HepG2 (cell line): ENCODE measurements around the gene FAM20A. TPM values are rescaled to one million over a fixed set of nuclear protein-coding genes. Genes with fewer than 3 reads are reported as not detected.

Experiments
- ATAC-seq: fragments of 200-7000 bp; cut with Tn5 transposase; 3 replicates; pipeline ENCODE4 v1.9.1; 2020; ENCODE audit warnings: mild to moderate bottlenecking, moderate library complexity
- BruUV-seq: library from RNA; stranded (reverse); fragments of 400-500 nt; replicated peaks from 2 replicates; lab custom pipeline; 2021; lab: Mats Ljungman, UMichigan
- CTCF ChIA-PET: fragments of 300-600 bp; formaldehyde crosslinking; extraction: SDS; loops from one replicate; lab custom pipeline; 2021; ENCODE audit warnings: low total read pairs, inconsistent platforms, low intra/inter-chr PET ratio; lab: Yijun Ruan, JAX
- POLR2A ChIA-PET: fragments of 350-600 bp; sonication (Branson Sonifier 250); formaldehyde crosslinking; loops from one replicate; lab custom pipeline; 2020; ENCODE audit warnings: antibody characterized with exemption, inconsistent platforms; lab: Yijun Ruan, JAX
- DNase-seq: peaks from one replicate; pipeline ENCODE4 v3.0.0-alpha.2; 2015; ENCODE audit warnings: low spot score
- FAIRE-seq: peaks from 3 replicates; lab custom pipeline; 2011; peaks lifted over from hg19 to GRCh38; lab: Jason Lieb, UNC
- H2AFZ ChIP-seq: one replicate; pipeline ENCODE4 v1.6.1; 2011; ENCODE audit warnings: low read length, inconsistent platforms
- H3K27ac ChIP-seq: fragments of 300-600 bp; 3 replicates; pipeline ENCODE4 v1.8.0; 2011; ENCODE audit warnings: mixed run types, mild to moderate bottlenecking, mixed read lengths, low read length, inconsistent platforms; ENCODE audit not compliant: insufficient read depth; ENCODE audit errors: extremely low read length
- H3K27me3 ChIP-seq, 2 experiments: fragments of 200-600 bp in 1 of 2; 2 replicates in 1 of 2; 3 replicates in 1 of 2; pipeline versions ENCODE4 v1.6.0 to v1.8.0; 2011; ENCODE audit warnings: low read length in 2 of 2, mild to moderate bottlenecking in 2 of 2, moderate library complexity in 2 of 2, inconsistent platforms in 1 of 2; ENCODE audit not compliant: insufficient read depth in 2 of 2, control insufficient read depth in 1 of 2
- H3K36me3 ChIP-seq, 2 experiments: fragments of 200-600 bp in 1 of 2; replicated peaks in 1 of 2; 2 replicates in 1 of 2; 3 replicates in 1 of 2; pipeline versions ENCODE4 v1.5.1 to v1.8.0; 2011; ENCODE audit warnings: low read length in 2 of 2, inconsistent platforms in 1 of 2; ENCODE audit not compliant: insufficient read depth in 2 of 2, control insufficient read depth in 1 of 2
- H3K4me1 ChIP-seq: 2 replicates; pipeline ENCODE4 v1.5.1; 2012; ENCODE audit warnings: low read length, inconsistent platforms; ENCODE audit not compliant: insufficient read depth
- H3K4me2 ChIP-seq: 2 replicates; pipeline ENCODE4 v1.6.0; 2011; ENCODE audit warnings: low read depth, low read length, inconsistent platforms
- H3K4me3 ChIP-seq, 3 experiments: fragments of 200-600 bp in 1 of 3; sonication (generic), shearing (Covaris generic) in 1 of 3; replicated peaks in 1 of 3; 2 replicates each; pipeline ENCODE4 v1.5.1; 2011 to 2016; ENCODE audit warnings: low read length in 3 of 3, inconsistent platforms in 2 of 3, low read depth in 2 of 3, mild to moderate bottlenecking in 2 of 3, control low read depth in 1 of 3, mixed read lengths in 1 of 3; ENCODE audit not compliant: insufficient read depth in 1 of 3
- H3K79me2 ChIP-seq: one replicate; pipeline ENCODE4 v1.6.1; 2011; ENCODE audit warnings: low read length, inconsistent platforms; ENCODE audit not compliant: insufficient read depth
- H3K9ac ChIP-seq: 2 replicates; pipeline ENCODE4 v1.6.0; 2011; ENCODE audit warnings: mild to moderate bottlenecking, low read depth, low read length, inconsistent platforms; ENCODE audit not compliant: insufficient read depth
- H3K9me3 ChIP-seq: 2 replicates; pipeline ENCODE4 v1.5.1; 2012; ENCODE audit warnings: mild to moderate bottlenecking, low read length
- H4K20me1 ChIP-seq: 2 replicates; pipeline ENCODE4 v1.6.0; 2011; ENCODE audit warnings: inconsistent platforms, mild to moderate bottlenecking, low read length, moderate library complexity; ENCODE audit not compliant: insufficient read depth
- CCDC6 ChIP-seq: sonication (generic); formaldehyde crosslinking; IDR thresholded peaks from 2 replicates; pipeline ENCODE4 v1.8.1; 2022; ENCODE audit warnings: mild to moderate bottlenecking, missing genetic modification reagents, moderate library complexity
- ESRRA ChIP-seq: sonication (generic); formaldehyde crosslinking; IDR thresholded peaks from 2 replicates; pipeline ENCODE4 v1.5.1; 2020; ENCODE audit warnings: mild to moderate bottlenecking, low read depth, missing genetic modification reagents
- KLF12 ChIP-seq: sonication (generic); formaldehyde crosslinking; IDR thresholded peaks from 2 replicates; pipeline ENCODE4 v1.4.0; 2020; ENCODE audit warnings: missing genetic modification reagents, borderline replicate concordance
- KLF16 ChIP-seq, 2 experiments: sonication (generic) in 1 of 2; formaldehyde crosslinking in 1 of 2; IDR thresholded peaks; 2 replicates each; pipeline versions ENCODE4 v1.6.1 to v1.8.0; 2016 to 2023; ENCODE audit warnings: missing genetic modification reagents in 2 of 2, missing compliant biosample characterization in 1 of 2
- KLF6 ChIP-seq: IDR thresholded peaks from 2 replicates; pipeline ENCODE4 v1.8.0; 2016; ENCODE audit warnings: missing biosample characterization, missing genetic modification reagents
- RCOR2 ChIP-seq: IDR thresholded peaks from 2 replicates; pipeline ENCODE4 v1.6.1; 2016; ENCODE audit warnings: missing biosample characterization, missing genetic modification reagents
- STAG1 ChIP-seq: sonication (generic); formaldehyde crosslinking; IDR thresholded peaks from 2 replicates; pipeline ENCODE4 v1.4.0; 2020; ENCODE audit warnings: missing genetic modification reagents
- TEAD3 ChIP-seq: optimal IDR thresholded peaks from 2 replicates; pipeline ENCODE3; 2016; ENCODE audit warnings: borderline replicate concordance
- THYN1 ChIP-seq: sonication (generic); formaldehyde crosslinking; IDR thresholded peaks from 2 replicates; pipeline ENCODE4 v1.8.1; 2023; ENCODE audit warnings: low read depth, mild to moderate bottlenecking, moderate library complexity, missing genetic modification reagents, borderline replicate concordance
- ZNF883 ChIP-seq: sonication (generic); formaldehyde crosslinking; IDR thresholded peaks from 2 replicates; pipeline ENCODE4 v1.5.1; 2020; ENCODE audit warnings: mild to moderate bottlenecking, missing genetic modification reagents; ENCODE audit errors: not compliant biosample characterization
- WGBS: methylation state at CpG from one replicate; pipeline ENCODE4 v1.1.6; 2017; ENCODE audit warnings: low lambda C conversion rate; 5-methylcytosine and 5-hydroxymethylcytosine counted together
- in situ Hi-C: cut with HindIII; loops from 2 replicates; pipeline ENCODE4 v1.10.0; 2017; ENCODE audit warnings: low pct_unique_long_range_greater_than_20kb; ENCODE audit not compliant: extremely low pct_ligation_motif_present
- intact Hi-C: fragments of 100-400 bp; cut with micrococcal nuclease; formaldehyde crosslinking; loops from one replicate; pipeline ENCODE4 v1.10.0; 2022; ENCODE audit not compliant: unreplicated experiment
- polyA plus RNA-seq, 8 experiments: library from polyadenylated mRNA; depleted of rRNA in 3 of 8; stranded (reverse) in 7 of 8; unstranded in 1 of 8; fragments of >200 nt; fragmentation: Illumina TruSeq in 4 of 8; extraction: Trizol in 4 of 8; gene quantifications; 2 replicates each; pipeline versions ENCODE4 v1.2.1 to v1.2.3, GENCODE V29; 2011 to 2016; ENCODE audit warnings: low read depth in 4 of 8, missing spikeins in 1 of 8, mixed read lengths in 1 of 8; ENCODE audit not compliant: insufficient read depth in 1 of 8
- total RNA-seq, 5 experiments: library from RNA; depleted of rRNA; stranded (reverse); fragments of >200 nt; fragmentation: Illumina TruSeq; extraction: Trizol; gene quantifications; 2 replicates each; pipeline ENCODE4 v1.2.3, GENCODE V29; 2016; ENCODE audit warnings: low read depth in 1 of 5
- TF ChIP-seq, protein P1 (sequence below): sonication (generic); formaldehyde crosslinking; IDR thresholded peaks from 2 replicates; pipeline ENCODE4 v1.5.0; 2020; ENCODE audit warnings: mild to moderate bottlenecking, missing genetic modification reagents, moderate library complexity
- TF ChIP-seq, protein P2 (sequence below): IDR thresholded peaks from 2 replicates; pipeline ENCODE4 v1.6.1; 2018; ENCODE audit warnings: missing genetic modification reagents, mild to moderate bottlenecking, missing compliant biosample characterization

The FAM20A gene
- total and polyA plus RNA-seq, 2 of the 13 experiments (the other 11 are each of a cell fraction or from before 2014, with no cell fraction given) = 9.3 to 20.7 TPM

DNA sequence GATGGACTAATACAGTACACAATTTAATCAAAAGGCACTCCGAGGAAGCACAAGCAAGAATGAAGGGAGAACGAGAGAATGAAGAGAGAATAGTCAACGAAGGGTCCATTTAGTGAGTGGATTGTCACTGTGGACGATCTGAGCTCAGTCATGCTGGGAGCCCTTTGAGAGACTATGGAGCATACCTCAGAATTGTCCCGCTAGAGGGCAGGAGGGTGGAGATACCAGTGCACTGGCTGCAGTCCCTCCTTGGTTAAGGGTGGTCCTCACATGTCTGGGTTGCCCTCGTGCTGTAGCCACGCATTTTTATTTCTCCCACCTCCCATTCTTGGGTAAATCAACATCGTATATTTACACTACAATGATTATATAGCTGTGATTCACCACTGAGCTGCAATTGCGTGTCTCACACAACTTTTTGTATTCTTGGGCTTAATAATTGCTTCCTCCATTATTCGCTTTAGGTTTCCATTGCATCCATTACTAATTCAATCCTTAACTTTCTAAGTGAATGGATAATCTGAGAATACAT, 33.2 kb upstream of the FAM20A start:
- no peak overlapping the region for H3K9ac ChIP-seq
- POLR2A ChIA-PET = interaction anchor here (0.7 kb wide), 1 partner anchor 138 kb away, joined by 3 read pairs; no protein-coding TSS in a partner anchor
- H3K36me3 ChIP-seq = no peaks in the 10 kb centered on the region
- H3K9me3 ChIP-seq = no peaks in the 10 kb centered on the region
- no peaks in the 10 kb centered on the region; a peak in 3 of 5 replicates for H3K27me3 ChIP-seq
- H3K4me2 ChIP-seq = no peak overlapping the region
- no peak for TF ChIP-seq ESRRA (CRISPR knock-in tag)
- TF ChIP-seq KLF6 = 0 out of 2 replicates have a peak, but pooled peaks have one; percentile 70
- TF ChIP-seq, protein P1, sequence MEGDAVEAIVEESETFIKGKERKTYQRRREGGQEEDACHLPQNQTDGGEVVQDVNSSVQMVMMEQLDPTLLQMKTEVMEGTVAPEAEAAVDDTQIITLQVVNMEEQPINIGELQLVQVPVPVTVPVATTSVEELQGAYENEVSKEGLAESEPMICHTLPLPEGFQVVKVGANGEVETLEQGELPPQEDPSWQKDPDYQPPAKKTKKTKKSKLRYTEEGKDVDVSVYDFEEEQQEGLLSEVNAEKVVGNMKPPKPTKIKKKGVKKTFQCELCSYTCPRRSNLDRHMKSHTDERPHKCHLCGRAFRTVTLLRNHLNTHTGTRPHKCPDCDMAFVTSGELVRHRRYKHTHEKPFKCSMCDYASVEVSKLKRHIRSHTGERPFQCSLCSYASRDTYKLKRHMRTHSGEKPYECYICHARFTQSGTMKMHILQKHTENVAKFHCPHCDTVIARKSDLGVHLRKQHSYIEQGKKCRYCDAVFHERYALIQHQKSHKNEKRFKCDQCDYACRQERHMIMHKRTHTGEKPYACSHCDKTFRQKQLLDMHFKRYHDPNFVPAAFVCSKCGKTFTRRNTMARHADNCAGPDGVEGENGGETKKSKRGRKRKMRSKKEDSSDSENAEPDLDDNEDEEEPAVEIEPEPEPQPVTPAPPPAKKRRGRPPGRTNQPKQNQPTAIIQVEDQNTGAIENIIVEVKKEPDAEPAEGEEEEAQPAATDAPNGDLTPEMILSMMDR (CRISPR knock-in tag) = peak; percentile 60
- peak; percentile 55 for TF ChIP-seq TEAD3 (CRISPR knock-in tag)
- TF ChIP-seq KLF12 (CRISPR knock-in tag) = peak; percentile 100
- peak; percentile 39; the same call in 1 of the 2 replicates for TF ChIP-seq STAG1
- TF ChIP-seq, all 625 proteins: peak for 5
- CTCF ChIA-PET = interaction anchor here (1.2 kb wide), 1 partner anchor 126 kb away, joined by 7 read pairs; no protein-coding TSS in a partner anchor
- WGBS = 26% methylated on average over 10 of the region's 10 CpGs
- Histone ChIP-seq H2AFZ (no peak overlapping the region), H3K4me1 (no peaks in the 10 kb centered on the region), H4K20me1 (no peaks in the 10 kb centered on the region), H3K27ac (no peak overlapping the region), H3K4me3 (no peak overlapping the region), H3K79me2 (no peaks in the 10 kb centered on the region)
- peak; percentile 18 for DNase-seq
- no peak for FAIRE-seq
- BruUV-seq = no TSS peak
- ATAC-seq = peak; percentile 86
- in situ Hi-C loops (loop anchor here (10.0 kb wide), 1 partner anchor 60 kb away; no protein-coding TSS in a partner anchor), intact Hi-C loops (no loop called here)

DNA sequence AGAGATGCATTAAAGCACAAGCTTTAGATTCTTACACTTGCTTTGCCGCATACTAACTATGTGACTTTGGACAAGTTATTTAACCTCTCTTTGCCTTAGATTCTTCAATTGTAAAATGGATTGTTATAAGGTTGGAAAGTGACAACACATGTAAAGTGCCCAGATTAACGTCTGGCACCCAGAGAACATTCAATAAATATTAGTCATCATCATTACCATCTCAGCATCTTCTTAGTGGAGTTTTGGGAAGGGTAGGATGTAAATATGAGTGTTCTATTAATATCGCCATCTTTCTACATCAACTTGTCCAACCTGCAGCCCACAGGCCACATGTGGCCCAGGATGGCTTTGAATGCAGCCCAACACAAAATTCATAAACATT, 27.4 kb upstream of the FAM20A start:
- Histone ChIP-seq H3K4me3 (no peak overlapping the region), H3K79me2 (no peaks in the 10 kb centered on the region), H3K4me1 (no peaks in the 10 kb centered on the region), H3K9me3 (no peaks in the 10 kb centered on the region), H4K20me1 (no peaks in the 10 kb centered on the region; the same call in 1 of the 2 replicates), H2AFZ (no peak overlapping the region), H3K27ac (no peak overlapping the region), H3K36me3 (no peaks in the 10 kb centered on the region), H3K9ac (no peak overlapping the region), H3K27me3 (peaks cover 0 to 4% of the 10 kb centered on the region in 2 experiments; a peak in 2 of 5 replicates), H3K4me2 (no peak overlapping the region)
- ChIA-PET CTCF (no interaction called here), POLR2A (interaction anchor here (1.1 kb wide), 1 partner anchor 30 kb away, joined by 3 read pairs; no protein-coding TSS in a partner anchor)
- no peak for ATAC-seq
- intact Hi-C loops (no loop called here), in situ Hi-C loops (no loop called here)
- DNase-seq = no peak
- no TSS peak for BruUV-seq
- FAIRE-seq = no peak
- 43% methylated on average over 3 of the region's 3 CpGs for WGBS
- no peak for TF ChIP-seq RCOR2 (CRISPR knock-in tag)
- no peak for TF ChIP-seq CCDC6
- TF ChIP-seq THYN1 = no peak
- TF ChIP-seq KLF16 (CRISPR knock-in tag; IDR thresholded peaks at IDR 0.05) = no peak
- TF ChIP-seq ZNF883 (CRISPR knock-in tag) = no peak
- TF ChIP-seq, protein P2, sequence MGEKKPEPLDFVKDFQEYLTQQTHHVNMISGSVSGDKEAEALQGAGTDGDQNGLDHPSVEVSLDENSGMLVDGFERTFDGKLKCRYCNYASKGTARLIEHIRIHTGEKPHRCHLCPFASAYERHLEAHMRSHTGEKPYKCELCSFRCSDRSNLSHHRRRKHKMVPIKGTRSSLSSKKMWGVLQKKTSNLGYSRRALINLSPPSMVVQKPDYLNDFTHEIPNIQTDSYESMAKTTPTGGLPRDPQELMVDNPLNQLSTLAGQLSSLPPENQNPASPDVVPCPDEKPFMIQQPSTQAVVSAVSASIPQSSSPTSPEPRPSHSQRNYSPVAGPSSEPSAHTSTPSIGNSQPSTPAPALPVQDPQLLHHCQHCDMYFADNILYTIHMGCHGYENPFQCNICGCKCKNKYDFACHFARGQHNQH (CRISPR knock-in tag) = no peak
